Endodermal cell (in vitro differentiated cells): ENCODE measurements around the gene HMCES. TPM values are rescaled to one million over a fixed set of nuclear protein-coding genes. Genes with fewer than 3 reads are reported as not detected.
"Not testable (repeated sequence)": the region's sequence is repeated elsewhere in the genome, so short reads cannot be mapped to it uniquely, and the experiment has no call there.

Experiments used
- DNase-seq: peaks from one replicate; pipeline ENCODE4 v3.0.0-alpha.2; 2017
- H3K27ac ChIP-seq: 2 replicates; pipeline ENCODE4 v1.5.1; 2013; ENCODE audit warnings: mild to moderate bottlenecking, low read depth, low read length, moderate library complexity
- H3K27me3 ChIP-seq: 2 replicates; pipeline ENCODE4 v1.6.1; 2013; ENCODE audit warnings: mild to moderate bottlenecking, low read length, moderate library complexity; ENCODE audit not compliant: insufficient read depth, control insufficient read depth, poor library complexity, severe bottlenecking
- H3K36me3 ChIP-seq: 2 replicates; pipeline ENCODE4 v1.7.0; 2013; ENCODE audit warnings: mild to moderate bottlenecking, low read length, moderate library complexity; ENCODE audit not compliant: control insufficient read depth, insufficient read depth
- H3K4me1 ChIP-seq: one replicate; pipeline ENCODE4 v1.7.0; 2013; ENCODE audit warnings: low read length; ENCODE audit not compliant: control insufficient read depth, insufficient read depth
- H3K4me3 ChIP-seq: 2 replicates; pipeline ENCODE4 v1.5.1; 2013; ENCODE audit warnings: mild to moderate bottlenecking, low read length, moderate library complexity
- H3K9ac ChIP-seq: 2 replicates; pipeline ENCODE4 v1.6.1; 2013; ENCODE audit warnings: mild to moderate bottlenecking, low read length, moderate library complexity; ENCODE audit not compliant: poor library complexity, severe bottlenecking; ENCODE audit errors: extremely low read depth
- H3K9me3 ChIP-seq: 2 replicates; pipeline ENCODE4 v1.6.1; 2013; ENCODE audit warnings: mild to moderate bottlenecking, low read length, moderate library complexity; ENCODE audit not compliant: control insufficient read depth
- H3K27ac Mint-ChIP-seq: 2 replicates; pipeline ENCODE4 v1.8.0; 2020; ENCODE audit warnings: mixed read lengths
- H3K27me3 Mint-ChIP-seq: 2 replicates; pipeline ENCODE4 v1.8.0; 2021; ENCODE audit warnings: mild to moderate bottlenecking, mixed read lengths; ENCODE audit not compliant: insufficient read depth
- H3K36me3 Mint-ChIP-seq: 2 replicates; pipeline ENCODE4 v1.8.0; 2020; ENCODE audit warnings: low read depth, mixed read lengths
- H3K4me1 Mint-ChIP-seq: 2 replicates; pipeline ENCODE4 v1.8.0; 2020; ENCODE audit warnings: mixed read lengths
- H3K4me3 Mint-ChIP-seq: 2 replicates; pipeline ENCODE4 v1.8.0; 2020; ENCODE audit warnings: mild to moderate bottlenecking, moderate library complexity, mixed read lengths
- H3K9me3 Mint-ChIP-seq: 2 replicates; pipeline ENCODE4 v1.8.0; 2020; ENCODE audit warnings: mild to moderate bottlenecking, mixed read lengths
- WGBS, 2 experiments: methylation state at CpG; one replicate each; pipeline versions ENCODE4 v1.1.5 to v1.1.7; 2013; ENCODE audit warnings: missing lambda C conversion rate in 2 of 2, mixed read lengths in 1 of 2; ENCODE audit not compliant: insufficient coverage in 1 of 2, insufficient read length in 1 of 2; 5-methylcytosine and 5-hydroxymethylcytosine counted together
- total RNA-seq, 2 donors: library from RNA; stranded (reverse); fragmentation: NEBNext Ultra II Directional in 1 of 2; extraction: Animal tissue kit (Norgen Biotek cat#: 25700) in 1 of 2; gene quantifications; 2 replicates in 1 of 2; 3 replicates in 1 of 2; pipeline ENCODE4 v1.2.1, GENCODE V29; 2021
- TF ChIP-seq, protein P1 (sequence below): fragments of 200-600 bp; sonication (generic); conservative IDR thresholded peaks from 2 replicates; pipeline ENCODE4 v1.5.0; 2021; ENCODE audit warnings: antibody characterized with exemption, mild to moderate bottlenecking

The HMCES gene
- total RNA-seq, 2 donors from 2014 or later = 42.9 to 46.9 TPM

DNA sequence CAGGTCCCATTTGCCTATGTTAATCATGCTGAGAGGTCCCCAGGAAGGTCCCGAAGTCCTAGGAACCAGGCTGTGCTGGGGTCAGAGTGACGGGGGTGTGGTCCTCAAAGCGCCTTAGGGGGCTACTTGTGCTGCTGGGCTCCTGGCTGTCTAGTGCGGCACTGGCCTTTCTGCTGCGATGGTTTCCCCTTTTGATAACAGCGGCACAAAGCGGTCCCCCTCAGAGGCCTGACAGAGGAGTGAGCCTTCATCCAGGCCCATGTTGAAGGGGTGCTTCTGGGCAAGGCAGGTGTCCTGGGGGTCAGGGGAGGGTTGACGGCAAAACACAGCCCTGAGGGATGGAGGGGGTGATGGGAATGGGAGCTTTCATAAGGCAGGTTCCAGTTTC is 68.8 kb downstream of the HMCES start:
- no peaks in the 10 kb centered on the region for H3K9me3 Mint-ChIP-seq
- peaks cover 11% of the 10 kb centered on the region for H3K4me1 Mint-ChIP-seq
- no peaks in the 10 kb centered on the region for H3K36me3 Mint-ChIP-seq
- TF ChIP-seq, protein P1, sequence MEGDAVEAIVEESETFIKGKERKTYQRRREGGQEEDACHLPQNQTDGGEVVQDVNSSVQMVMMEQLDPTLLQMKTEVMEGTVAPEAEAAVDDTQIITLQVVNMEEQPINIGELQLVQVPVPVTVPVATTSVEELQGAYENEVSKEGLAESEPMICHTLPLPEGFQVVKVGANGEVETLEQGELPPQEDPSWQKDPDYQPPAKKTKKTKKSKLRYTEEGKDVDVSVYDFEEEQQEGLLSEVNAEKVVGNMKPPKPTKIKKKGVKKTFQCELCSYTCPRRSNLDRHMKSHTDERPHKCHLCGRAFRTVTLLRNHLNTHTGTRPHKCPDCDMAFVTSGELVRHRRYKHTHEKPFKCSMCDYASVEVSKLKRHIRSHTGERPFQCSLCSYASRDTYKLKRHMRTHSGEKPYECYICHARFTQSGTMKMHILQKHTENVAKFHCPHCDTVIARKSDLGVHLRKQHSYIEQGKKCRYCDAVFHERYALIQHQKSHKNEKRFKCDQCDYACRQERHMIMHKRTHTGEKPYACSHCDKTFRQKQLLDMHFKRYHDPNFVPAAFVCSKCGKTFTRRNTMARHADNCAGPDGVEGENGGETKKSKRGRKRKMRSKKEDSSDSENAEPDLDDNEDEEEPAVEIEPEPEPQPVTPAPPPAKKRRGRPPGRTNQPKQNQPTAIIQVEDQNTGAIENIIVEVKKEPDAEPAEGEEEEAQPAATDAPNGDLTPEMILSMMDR = no peak
- peaks cover 13% of the 10 kb centered on the region for H3K27me3 Mint-ChIP-seq
- 83 to 98% methylated on average over 5 to 8 of the region's 8 CpGs for WGBS, 2 experiments
- H3K4me1 ChIP-seq = no peaks in the 10 kb centered on the region
- no peak overlapping the region for H3K4me3 Mint-ChIP-seq
- no peaks in the 10 kb centered on the region for H3K9me3 ChIP-seq
- no peak overlapping the region for H3K27ac ChIP-seq
- no peaks in the 10 kb centered on the region for H3K36me3 ChIP-seq
- DNase-seq = no peak
- no peak overlapping the region for H3K27ac Mint-ChIP-seq
- no peaks in the 10 kb centered on the region for H3K27me3 ChIP-seq
- no peak overlapping the region for H3K4me3 ChIP-seq
- H3K9ac ChIP-seq = no peak overlapping the region

DNA sequence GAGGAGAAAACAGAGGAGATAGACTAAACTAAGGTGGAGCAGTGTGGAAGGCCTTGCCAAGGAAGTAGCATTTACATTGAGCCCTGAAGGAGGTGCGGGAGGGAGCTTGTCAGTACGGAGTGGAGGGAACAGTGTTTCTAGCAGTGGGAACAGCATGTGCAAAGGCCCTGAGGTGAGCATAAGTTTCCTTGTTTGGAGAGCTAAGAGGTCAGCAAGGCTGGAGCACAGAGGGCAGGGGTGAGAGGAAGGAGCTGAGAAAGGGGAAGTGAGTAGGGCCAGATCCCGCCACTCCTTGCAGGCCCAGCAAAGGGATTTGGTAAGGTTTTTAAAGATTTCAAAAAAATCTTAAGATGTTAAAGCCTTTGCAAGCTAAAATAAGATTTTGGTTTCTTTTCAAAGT is 70.1 kb downstream of the HMCES start:
- Mint-ChIP-seq H3K27me3 (peaks cover 12% of the 10 kb centered on the region), H3K36me3 (no peaks in the 10 kb centered on the region), H3K4me1 (peaks cover 7% of the 10 kb centered on the region), H3K4me3 (no peak overlapping the region), H3K27ac (no peak overlapping the region), H3K9me3 (no peaks in the 10 kb centered on the region)
- Histone ChIP-seq H3K4me3 (no peak overlapping the region), H3K9ac (no peak overlapping the region), H3K4me1 (no peaks in the 10 kb centered on the region), H3K27me3 (no peaks in the 10 kb centered on the region), H3K27ac (no peak overlapping the region), H3K9me3 (no peaks in the 10 kb centered on the region), H3K36me3 (no peaks in the 10 kb centered on the region)
- 97% methylated on average over 3 of the region's 3 CpGs for WGBS, 2 experiments
- TF ChIP-seq, protein P1 = no peak
- DNase-seq = no peak

DNA sequence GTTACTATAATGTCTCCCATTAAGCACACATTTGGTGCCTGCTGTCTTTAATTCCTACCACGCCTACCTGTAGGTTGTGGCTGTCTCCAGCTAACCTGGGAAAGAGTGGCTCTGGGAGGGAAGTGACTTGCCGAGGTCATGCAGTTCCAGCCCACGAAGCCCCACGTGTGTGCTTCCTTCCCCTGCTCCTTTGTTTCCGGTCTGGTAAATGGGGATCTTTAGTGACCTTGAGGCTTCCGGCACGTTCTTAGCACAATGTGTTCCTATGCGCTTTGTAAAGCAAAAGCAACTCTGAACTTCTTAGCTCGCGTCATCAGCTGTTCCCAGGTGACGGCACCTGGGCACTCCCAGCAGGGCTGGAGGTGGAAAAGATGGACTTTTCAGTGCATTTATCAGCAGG is 70.5 kb downstream of the HMCES start:
- H3K9me3 ChIP-seq, H3K9me3 Mint-ChIP-seq, H3K4me1 Mint-ChIP-seq, H3K36me3 ChIP-seq, H3K4me1 ChIP-seq, H3K4me3 ChIP-seq, H3K27ac Mint-ChIP-seq, DNase-seq, H3K27ac ChIP-seq, H3K27me3 ChIP-seq, H3K9ac ChIP-seq, H3K36me3 Mint-ChIP-seq, H3K4me3 Mint-ChIP-seq: not testable (repeated sequence)
- peaks cover 12% of the 10 kb centered on the region for H3K27me3 Mint-ChIP-seq
- 92 to 93% methylated on average over 4 to 11 of the region's 11 CpGs for WGBS, 2 experiments

DNA sequence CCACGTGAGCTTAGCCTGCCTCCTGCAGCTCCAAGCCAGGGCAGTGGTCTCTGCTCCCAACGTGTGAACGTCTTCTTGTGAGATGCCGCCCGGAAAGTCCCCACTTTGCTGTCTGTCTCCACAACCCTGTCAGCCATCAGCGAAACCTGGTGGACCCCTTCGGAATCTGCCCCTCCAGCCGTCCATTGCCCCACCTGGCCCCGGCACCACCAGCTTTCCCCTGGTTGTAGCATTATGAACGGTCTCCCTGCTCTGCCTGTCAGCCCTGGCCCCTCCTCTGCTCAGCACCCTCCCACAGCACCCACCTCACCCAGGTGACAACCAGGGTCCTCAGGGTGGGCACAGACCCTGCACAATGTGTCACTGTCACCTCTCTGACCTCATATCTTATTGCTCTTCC is 71.1 kb downstream of the HMCES start:
- Mint-ChIP-seq H3K9me3 (no peaks in the 10 kb centered on the region), H3K27me3 (peaks cover 11% of the 10 kb centered on the region), H3K36me3 (no peaks in the 10 kb centered on the region), H3K4me3 (no peak overlapping the region), H3K27ac (no peak overlapping the region), H3K4me1 (peaks cover 4% of the 10 kb centered on the region)
- DNase-seq = no peak
- whole genome bisulfite sequencing, 2 experiments = 93 to 100% methylated on average over 5 to 10 of the region's 10 CpGs
- H3K9me3 ChIP-seq = no peaks in the 10 kb centered on the region
- H3K4me3 ChIP-seq = no peak overlapping the region
- no peaks in the 10 kb centered on the region for H3K27me3 ChIP-seq
- H3K27ac ChIP-seq = no peak overlapping the region
- H3K36me3 ChIP-seq = no peaks in the 10 kb centered on the region
- no peaks in the 10 kb centered on the region for H3K4me1 ChIP-seq
- H3K9ac ChIP-seq = no peak overlapping the region
- TF ChIP-seq, protein P1 = no peak
